AG10803 (cell line): ENCODE data around the gene KRT5.

Experiments
- DNase-seq: peaks from one replicate; pipeline ENCODE4 v3.0.0; 2010; ENCODE audit warnings: low read depth
- H3K4me3 ChIP-seq: 2 replicates; pipeline ENCODE4 v1.5.1; 2011; ENCODE audit warnings: mild to moderate bottlenecking, low read length, control low read depth
- CTCF ChIP-seq: conservative IDR thresholded peaks from 2 replicates; pipeline ENCODE4 v1.5.1; 2011; ENCODE audit warnings: mild to moderate bottlenecking, low read length, control low read depth, inconsistent platforms

KRT5 gene

GRCh38 chr12:52521568-52522266 is 1.5 kb upstream of the KRT5 start:
- peak; percentile 80 for DNase-seq
- H3K4me3 ChIP-seq, result no peak overlapping the region
- TF ChIP-seq CTCF, result no peak

GRCh38 chr12:52521175-52521567 is 977 bp upstream of the KRT5 start:
- no peak overlapping the region for H3K4me3 ChIP-seq
- no peak for DNase-seq
- no peak for TF ChIP-seq CTCF

GRCh38 chr12:52519387-52519703 is 849 bp downstream of the KRT5 start:
- no peak for TF ChIP-seq CTCF
- H3K4me3 ChIP-seq, result no peak overlapping the region
- no peak for DNase-seq

- DNase-seq, result no peak
- no peak for TF ChIP-seq CTCF
Observed at GRCh38 chr12:52518574-52519386, 1.4 kb downstream of the KRT5 start.

GRCh38 chr12:52517888-52518287 is 2.3 kb downstream of the KRT5 start:
- TF ChIP-seq CTCF, result no peak
- no peak for DNase-seq
- no peak overlapping the region for H3K4me3 ChIP-seq

More at GRCh38 chr12:52518574-52519386, 1.4 kb downstream of the KRT5 start:
- H3K4me3 ChIP-seq, result no peak overlapping the region

GRCh38 chr12:52517005-52517835 is 3.0 kb downstream of the KRT5 start:
- no peak for TF ChIP-seq CTCF
- DNase-seq, result no peak
- no peak overlapping the region for H3K4me3 ChIP-seq
